GM12878 (cell line): Measurements from ENCODE around the gene PCSK6. TPM values are rescaled to one million over a fixed set of nuclear protein-coding genes. Genes with fewer than 3 reads are reported as not detected.

Source experiments
- ATAC-seq: fragments of 200-7000 bp; cut with Tn5 transposase; 3 replicates; pipeline ENCODE4 v1.9.1; 2020; ENCODE audit warnings: mild to moderate bottlenecking, moderate library complexity
- BruUV-seq: library from RNA; stranded (reverse); fragments of 400-500 nt; replicated peaks from 2 replicates; lab custom pipeline; 2021; lab: Mats Ljungman, UMichigan
- CTCF ChIA-PET: fragments of 300-600 bp; sonication (Branson Sonifier 250); formaldehyde crosslinking; extraction: SDS; loops from one replicate; lab custom pipeline; 2021; ENCODE audit warnings: inconsistent platforms; lab: Yijun Ruan, JAX
- POLR2A ChIA-PET: fragments of 350-600 bp; formaldehyde crosslinking; extraction: SDS; loops from one replicate; lab custom pipeline; 2021; ENCODE audit warnings: inconsistent platforms; lab: Charles Lee
- RAD21 ChIA-PET: fragments of 300-600 bp; sonication (Branson Sonifier 250); formaldehyde crosslinking; loops from one replicate; lab custom pipeline; 2023; ENCODE audit warnings: antibody characterized with exemption; ENCODE audit not compliant: unreplicated experiment; lab: Charles Lee
- SMC1A ChIA-PET: fragments of 300-600 bp; sonication (Branson Sonifier 250); formaldehyde crosslinking; loops from one replicate; lab custom pipeline; 2023; ENCODE audit not compliant: unreplicated experiment, uncharacterized antibody; lab: Charles Lee
- DNase-seq: peaks from one replicate; pipeline ENCODE4 v3.0.0-alpha.2; 2011; ENCODE audit warnings: low read depth, low spot score
- FAIRE-seq: peaks from 3 replicates; lab custom pipeline; 2011; peaks lifted over from hg19 to GRCh38; lab: Jason Lieb, UNC
- H2AFZ ChIP-seq: 2 replicates; pipeline ENCODE4 v1.6.0; 2011; ENCODE audit warnings: low read depth, low read length, control low read depth; ENCODE audit not compliant: control insufficient read depth
- H3K27ac ChIP-seq: 2 replicates; pipeline ENCODE4 v1.5.1; 2011; ENCODE audit warnings: control low read depth; ENCODE audit not compliant: control insufficient read depth, insufficient read depth
- H3K27me3 ChIP-seq, 2 experiments: replicated peaks in 1 of 2; 2 replicates each; pipeline versions ENCODE4 v1.6.0 to v1.6.1; 2011; ENCODE audit warnings: low read length in 1 of 2; ENCODE audit not compliant: control insufficient read depth in 2 of 2, insufficient read depth in 2 of 2
- H3K36me3 ChIP-seq, 2 experiments: 2 replicates each; pipeline ENCODE4 v1.5.1; 2011; ENCODE audit warnings: low read length in 1 of 2; ENCODE audit not compliant: control insufficient read depth in 2 of 2, insufficient read depth in 2 of 2
- H3K4me1 ChIP-seq: 2 replicates; pipeline ENCODE4 v1.6.1; 2011; ENCODE audit warnings: mild to moderate bottlenecking, low read length, moderate library complexity, mixed read lengths; ENCODE audit not compliant: control insufficient read depth, insufficient read depth
- H3K4me2 ChIP-seq: 2 replicates; pipeline ENCODE4 v1.6.0; 2011; ENCODE audit warnings: control low read depth; ENCODE audit not compliant: control insufficient read depth, insufficient read depth
- H3K4me3 ChIP-seq: fragments of 200-600 bp; sonication (generic); 2 replicates; pipeline ENCODE4 v1.5.1; 2016
- H3K79me2 ChIP-seq: 2 replicates; pipeline ENCODE4 v1.6.0; 2011; ENCODE audit warnings: low read length; ENCODE audit not compliant: control insufficient read depth, insufficient read depth
- H3K9ac ChIP-seq: 2 replicates; pipeline ENCODE4 v1.8.0; 2011; ENCODE audit warnings: low read length, control low read depth, mixed read lengths; ENCODE audit not compliant: control insufficient read depth, insufficient read depth
- H3K9me3 ChIP-seq: replicated peaks from 3 replicates; pipeline ENCODE4 v1.5.1; 2011; ENCODE audit warnings: mild to moderate bottlenecking, low read length; ENCODE audit not compliant: control insufficient read depth, insufficient read depth
- H4K20me1 ChIP-seq: 2 replicates; pipeline ENCODE4 v1.6.0; 2011; ENCODE audit not compliant: control insufficient read depth, insufficient read depth
- CREM ChIP-seq: IDR thresholded peaks from 2 replicates; pipeline ENCODE4 v1.6.1; 2014; ENCODE audit warnings: antibody characterized with exemption, low read depth
- EGR1 ChIP-seq, 2 experiments: IDR thresholded peaks; 1 replicate in 1 of 2; 2 replicates in 1 of 2; pipeline ENCODE4 v1.6.1; 2011 to 2012; ENCODE audit warnings: low read depth in 2 of 2, low read length in 2 of 2, borderline replicate concordance in 1 of 2, mild to moderate bottlenecking in 1 of 2, moderate library complexity in 1 of 2
- HCFC1 ChIP-seq: fragments of 150-350 bp; IDR thresholded peaks from 2 replicates; pipeline ENCODE4 v1.6.1; 2014; ENCODE audit warnings: low read length
- IRF3 ChIP-seq: fragments of 450-650 bp; IDR thresholded peaks from 2 replicates; pipeline ENCODE4 v1.6.1; 2014; ENCODE audit warnings: mild to moderate bottlenecking
- MEF2B ChIP-seq: fragments of 450-650 bp; IDR thresholded peaks from 2 replicates; pipeline ENCODE4 v1.6.1; 2018; ENCODE audit warnings: mild to moderate bottlenecking, moderate library complexity; ENCODE audit not compliant: partially characterized antibody, poor library complexity, severe bottlenecking
- MTA3 ChIP-seq: IDR thresholded peaks from 2 replicates; pipeline ENCODE4 v1.6.1; 2012; ENCODE audit warnings: low read length, inconsistent platforms, borderline replicate concordance
- NFIC ChIP-seq: IDR thresholded peaks from 2 replicates; pipeline ENCODE4 v1.6.1; 2012; ENCODE audit warnings: low read depth, mild to moderate bottlenecking, inconsistent platforms, low read length, moderate library complexity
- NKRF ChIP-seq: fragments of 450-650 bp; conservative IDR thresholded peaks from 2 replicates; pipeline ENCODE4 v1.6.1; 2017; ENCODE audit warnings: mild to moderate bottlenecking, moderate library complexity
- WRNIP1 ChIP-seq: IDR thresholded peaks from 2 replicates; pipeline ENCODE4 v1.6.1; 2011; ENCODE audit warnings: low read depth, low read length, improper control_type of control experiment, borderline replicate concordance
- WGBS: methylation state at CpG from one replicate; pipeline ENCODE4 v1.1.6; 2016; ENCODE audit warnings: low lambda C conversion rate; ENCODE audit not compliant: insufficient replicate concordance, insufficient coverage; ENCODE audit errors: missing lambda C conversion rate; 5-methylcytosine and 5-hydroxymethylcytosine counted together
- in situ Hi-C: fragments of 300-500 bp; cut with MboI; formaldehyde crosslinking; loops from 9 replicates; pipeline ENCODE4 v1.14.3; 2018; ENCODE audit warnings: mixed read lengths
- intact Hi-C: fragments of 100-400 bp; cut with micrococcal nuclease; formaldehyde crosslinking; loops from one replicate; pipeline ENCODE4 v1.14.2; 2022; ENCODE audit not compliant: unreplicated experiment
- polyA plus RNA-seq, 11 experiments: library from polyadenylated mRNA; depleted of rRNA in 4 of 11; unstranded in 6 of 11; stranded (reverse) in 5 of 11; fragments of >200 nt; fragmentation: Nextera tagmentation in 4 of 11; fragmentation: Illumina TruSeq in 1 of 11; extraction: Ambion mirVana in 4 of 11; extraction: Trizol in 1 of 11; gene quantifications; 1 replicate in 1 of 11; 2 replicates in 10 of 11; pipeline versions ENCODE4 v1.2.1 to v1.2.3, GENCODE V29; 2011 to 2016; ENCODE audit warnings: inconsistent platforms in 2 of 11, missing spikeins in 2 of 11, low read depth in 1 of 11
- total RNA-seq, 4 experiments: library from RNA; depleted of rRNA in 3 of 4; stranded (reverse); fragments of >200 nt in 3 of 4; fragmentation: Illumina TruSeq in 1 of 4; extraction: Trizol in 1 of 4; gene quantifications; 2 replicates each; pipeline versions ENCODE4 v1.2.1 to v1.2.3, GENCODE V29; 2013 to 2021

Gene PCSK6
- total and polyA plus RNA-seq, 10 of the 15 experiments (the other 5 are each of a cell fraction or from before 2014, with no cell fraction given) = 0.19 to 0.67 (median 0.25) TPM; not detected in 4

GRCh38 chr15:101310508-101310907 lies 179.0 kb downstream of the PCSK6 start:
- WGBS = 62% methylated on average over 7 of the region's 7 CpGs
- H3K9ac ChIP-seq = no peak overlapping the region
- POLR2A ChIA-PET = no interaction called here
- no peak for FAIRE-seq
- H3K4me2 ChIP-seq = no peak overlapping the region
- H3K4me1 ChIP-seq = no peaks in the 10 kb centered on the region
- H3K27me3 ChIP-seq = peaks cover 0 to 1% of the 10 kb centered on the region in 2 experiments; a peak in 3 of 4 replicates
- H3K79me2 ChIP-seq = no peaks in the 10 kb centered on the region
- DNase-seq = no peak
- no peak for ATAC-seq
- CTCF ChIA-PET = interaction anchor here (1.5 kb wide), 1 partner anchor 11 kb away, joined by 4 read pairs; no protein-coding TSS in a partner anchor
- no peak overlapping the region for H3K4me3 ChIP-seq
- BruUV-seq = no TSS peak
- H2AFZ ChIP-seq = no peak overlapping the region
- RAD21 ChIA-PET = no interaction called here
- TF ChIP-seq NKRF (no peak), NFIC (no peak), MTA3 (no peak), WRNIP1 (no peak), CREM (no peak), HCFC1 (no peak), EGR1 (IDR thresholded peaks at IDR 0.05; ENCODE audit: borderline replicate concordance in 1 of 2, low read depth in 2 of 2, low read length in 2 of 2) (no peak), IRF3 (no peak), MEF2B (no peak)
- H3K9me3 ChIP-seq = no peaks in the 10 kb centered on the region
- no peak overlapping the region for H3K27ac ChIP-seq
- intact Hi-C loops (no loop called here), in situ Hi-C loops (no loop called here)
- H3K36me3 ChIP-seq = no peaks in the 10 kb centered on the region
- H4K20me1 ChIP-seq = no peaks in the 10 kb centered on the region
- SMC1A ChIA-PET = no interaction called here
